Esophagus (tissue), 2 donors: ENCODE results near the gene GJD3. TPM values are rescaled to one million over a fixed set of nuclear protein-coding genes. Genes with fewer than 3 reads are reported as not detected.
"Not testable (repeated sequence)": the region's sequence is repeated elsewhere in the genome, so short reads cannot be mapped to it uniquely, and the experiment has no call there.

ENCODE experiments used
- H3K27ac ChIP-seq, 2 donors: one replicate each; pipeline ENCODE4 v1.5.1; 2013; ENCODE audit warnings: low read depth in 2 of 2, mild to moderate bottlenecking in 2 of 2, inconsistent platforms in 1 of 2, low read length in 1 of 2, moderate library complexity in 1 of 2
- H3K27me3 ChIP-seq, 2 donors: one replicate each; pipeline ENCODE4 v1.6.1; 2013; ENCODE audit warnings: low read length in 2 of 2, control low read depth in 1 of 2, mild to moderate bottlenecking in 1 of 2; ENCODE audit not compliant: insufficient read depth in 2 of 2, control insufficient read depth in 1 of 2
- H3K36me3 ChIP-seq, 2 donors: one replicate each; pipeline ENCODE4 v1.6.1; 2013; ENCODE audit warnings: low read length in 1 of 2; ENCODE audit not compliant: control insufficient read depth in 2 of 2, insufficient read depth in 2 of 2
- H3K4me1 ChIP-seq, 2 donors: one replicate each; pipeline ENCODE4 v1.6.1; 2013; ENCODE audit warnings: low read length in 1 of 2; ENCODE audit not compliant: control insufficient read depth in 2 of 2, insufficient read depth in 2 of 2
- H3K4me3 ChIP-seq, 2 donors: one replicate each; pipeline ENCODE4 v1.5.1; 2013; ENCODE audit warnings: low read length in 2 of 2, mild to moderate bottlenecking in 2 of 2, low read depth in 1 of 2, moderate library complexity in 1 of 2
- H3K9me3 ChIP-seq, 2 donors: one replicate each; pipeline ENCODE4 v1.6.1; 2013; ENCODE audit warnings: mild to moderate bottlenecking in 2 of 2, low read depth in 1 of 2, low read length in 1 of 2, moderate library complexity in 1 of 2; ENCODE audit not compliant: control insufficient read depth in 2 of 2, insufficient read depth in 1 of 2
- WGBS, 2 donors: extraction: QIAGEN DNeasy Blood & Tissue Kit; methylation state at CpG; one replicate each; pipeline ENCODE4 v1.1.7; 2013; 5-methylcytosine and 5-hydroxymethylcytosine counted together
- polyA plus RNA-seq, 2 donors: library from polyadenylated mRNA; stranded (reverse); fragments of 200-250 nt; gene quantifications; one replicate each; pipeline ENCODE4 v1.2.3, GENCODE V29; 2013
- donor health status: healthy with polysubstance abuse.
- donor health status: Bipolar disorder and iron deficiency.

GJD3 gene
- polyA plus RNA-seq, 2 donors = 0.68 to 1.0 TPM

GRCh38 chr17:40372031-40372430 lies 7.5 kb upstream of the GJD3 start:
- 97 to 98% methylated on average over 2 of the region's 2 CpGs for WGBS, 2 donors
- Histone ChIP-seq H3K27ac (peak overlapping the region in 1 of 2 donors; percentile 7), H3K27me3 (no peaks in the 10 kb centered on the region), H3K36me3 (no peaks in the 10 kb centered on the region), H3K9me3 (no peaks in the 10 kb centered on the region), H3K4me3 (no peak overlapping the region), H3K4me1 (no peaks in the 10 kb centered on the region)

GRCh38 chr17:40371261-40371929 lies 6.9 kb upstream of the GJD3 start:
- Histone ChIP-seq H3K27me3 (no peaks in the 10 kb centered on the region), H3K4me3 (no peak overlapping the region), H3K9me3 (no peaks in the 10 kb centered on the region), H3K27ac (no peak overlapping the region), H3K36me3 (no peaks in the 10 kb centered on the region), H3K4me1 (no peaks in the 10 kb centered on the region)
- 82 to 86% methylated on average over 16 of the region's 16 CpGs for WGBS, 2 donors

- no peaks in the 10 kb centered on the region for H3K9me3 ChIP-seq
- WGBS, 2 donors = 87 to 93% methylated on average over 7 of the region's 7 CpGs
Observed at GRCh38 chr17:40369923-40370322, 5.4 kb upstream of the GJD3 start.

GRCh38 chr17:40367728-40368127 lies 3.2 kb upstream of the GJD3 start:
- not testable (repeated sequence) for H3K27ac ChIP-seq, H3K36me3 ChIP-seq, H3K9me3 ChIP-seq, H3K27me3 ChIP-seq, H3K4me3 ChIP-seq, H3K4me1 ChIP-seq
- 86% methylated on average over 9 of the region's 9 CpGs for WGBS, 2 donors

More at GRCh38 chr17:40369923-40370322, 5.4 kb upstream of the GJD3 start:
- H3K27ac ChIP-seq = no peak overlapping the region
- no peaks in the 10 kb centered on the region for H3K27me3 ChIP-seq
- no peaks in the 10 kb centered on the region for H3K36me3 ChIP-seq
- H3K4me1 ChIP-seq = no peaks in the 10 kb centered on the region
- H3K4me3 ChIP-seq = no peak overlapping the region

- Histone ChIP-seq H3K27me3 (no peaks in the 10 kb centered on the region), H3K4me1 (peaks cover 4 to 12% of the 10 kb centered on the region in 2 donors), H3K9me3 (no peaks in the 10 kb centered on the region), H3K36me3 (no peaks in the 10 kb centered on the region), H3K4me3 (no peak overlapping the region), H3K27ac (no peak overlapping the region)
- WGBS, 2 donors = 73 to 82% methylated on average over 17 of the region's 17 CpGs
Observed at GRCh38 chr17:40366861-40367518, 2.5 kb upstream of the GJD3 start.

GRCh38 chr17:40366076-40366860 lies 1.7 kb upstream of the GJD3 start:
- Histone ChIP-seq H3K36me3 (no peaks in the 10 kb centered on the region), H3K27ac (no peak overlapping the region), H3K27me3 (no peaks in the 10 kb centered on the region), H3K9me3 (no peaks in the 10 kb centered on the region), H3K4me3 (no peak overlapping the region), H3K4me1 (peaks cover 4 to 13% of the 10 kb centered on the region in 2 donors)
- 94 to 96% methylated on average over 18 of the region's 18 CpGs for WGBS, 2 donors

- WGBS, 2 donors = 89 to 91% methylated on average over 9 of the region's 9 CpGs
- Histone ChIP-seq H3K27ac (no peak overlapping the region), H3K4me3 (no peak overlapping the region), H3K36me3 (no peaks in the 10 kb centered on the region), H3K27me3 (no peaks in the 10 kb centered on the region), H3K4me1 (peaks cover 4 to 16% of the 10 kb centered on the region in 2 donors), H3K9me3 (no peaks in the 10 kb centered on the region)
Observed at GRCh38 chr17:40364906-40365305, 369 bp upstream of the GJD3 start.

- Histone ChIP-seq H3K27ac (peak overlapping the region; percentile 37 to 53), H3K27me3 (no peaks in the 10 kb centered on the region), H3K4me3 (peak overlapping the region; percentile 57 to 60), H3K36me3 (no peaks in the 10 kb centered on the region), H3K9me3 (no peaks in the 10 kb centered on the region), H3K4me1 (peaks cover 4 to 16% of the 10 kb centered on the region in 2 donors)
- WGBS, 2 donors = 3 to 4% methylated on average over 79 to 91 of the region's 91 CpGs
Observed at GRCh38 chr17:40363111-40363827, 1.3 kb downstream of the GJD3 start.

- Histone ChIP-seq H3K27ac (peak overlapping the region; percentile 37 to 53), H3K4me3 (peak overlapping the region; percentile 57 to 60), H3K4me1 (peaks cover 4 to 17% of the 10 kb centered on the region in 2 donors), H3K27me3 (no peaks in the 10 kb centered on the region), H3K36me3 (no peaks in the 10 kb centered on the region), H3K9me3 (no peaks in the 10 kb centered on the region)
- WGBS, 2 donors = 1% methylated on average over 37 to 58 of the region's 58 CpGs
Observed at GRCh38 chr17:40362696-40363110, 1.8 kb downstream of the GJD3 start.
